GM23338 (cell line): ENCODE data around the gene CPLX3. TPM values are rescaled to one million over a fixed set of nuclear protein-coding genes. Genes with fewer than 3 reads are reported as not detected.

Experiments
- ATAC-seq: fragments of 200-7000 bp; cut with Tn5 transposase; 3 replicates; pipeline ENCODE4 v1.9.1; 2020
- DNase-seq: peaks from one replicate; pipeline ENCODE4 v3.0.0-alpha.2; 2015; ENCODE audit warnings: low spot score
- H2AFZ ChIP-seq: fragments of 200-600 bp; sonication (generic); 2 replicates; pipeline ENCODE4 v1.8.0; 2016; ENCODE audit warnings: antibody characterized with exemption, mild to moderate bottlenecking, moderate library complexity
- H3F3A ChIP-seq: fragments of 200-600 bp; sonication (generic); replicated peaks from 2 replicates; pipeline ENCODE4 v1.8.0; 2017; ENCODE audit warnings: antibody characterized with exemption, mixed run types, low read depth
- H3K27ac ChIP-seq: fragments of 200-600 bp; sonication (generic); 2 replicates; pipeline ENCODE4 v1.6.1; 2016; ENCODE audit warnings: low read depth
- H3K27me3 ChIP-seq: fragments of 200-600 bp; sonication (generic); 2 replicates; pipeline ENCODE4 v1.8.0; 2016; ENCODE audit warnings: mild to moderate bottlenecking, mixed run types, moderate library complexity; ENCODE audit not compliant: insufficient read depth
- H3K36me3 ChIP-seq: fragments of 200-600 bp; sonication (generic); 2 replicates; pipeline ENCODE4 v1.8.0; 2016; ENCODE audit warnings: mild to moderate bottlenecking; ENCODE audit not compliant: insufficient read depth
- H3K4me1 ChIP-seq: fragments of 200-600 bp; sonication (generic); 2 replicates; pipeline ENCODE4 v1.8.0; 2016; ENCODE audit warnings: mild to moderate bottlenecking, moderate library complexity; ENCODE audit not compliant: insufficient read depth
- H3K4me2 ChIP-seq: fragments of 200-600 bp; sonication (generic); 2 replicates; pipeline ENCODE4 v1.7.1; 2017; ENCODE audit warnings: mixed run types
- H3K4me3 ChIP-seq: fragments of 200-600 bp; sonication (generic); 2 replicates; pipeline ENCODE4 v1.6.1; 2016; ENCODE audit warnings: mixed run types
- H3K79me2 ChIP-seq: fragments of 200-600 bp; sonication (generic); replicated peaks from 2 replicates; pipeline ENCODE4 v1.8.0; 2017; ENCODE audit warnings: mild to moderate bottlenecking; ENCODE audit not compliant: insufficient read depth
- H3K9me2 ChIP-seq: fragments of 200-600 bp; sonication (generic); 2 replicates; pipeline ENCODE4 v1.8.0; 2017; ENCODE audit not compliant: insufficient read depth
- H4K20me1 ChIP-seq: fragments of 200-600 bp; sonication (generic); replicated peaks from 2 replicates; pipeline ENCODE4 v1.8.0; 2017; ENCODE audit warnings: mild to moderate bottlenecking; ENCODE audit not compliant: insufficient read depth
- H3K27ac Mint-ChIP-seq: 2 replicates; pipeline ENCODE4 v1.8.0; 2020; ENCODE audit warnings: inconsistent platforms, mild to moderate bottlenecking, moderate library complexity, mixed read lengths
- H3K27me3 Mint-ChIP-seq: 3 replicates; pipeline ENCODE4 v1.8.0; 2022; ENCODE audit warnings: low read depth, mild to moderate bottlenecking, moderate library complexity, mixed read lengths, inconsistent platforms; ENCODE audit not compliant: insufficient read depth, poor library complexity
- H3K36me3 Mint-ChIP-seq: 3 replicates; pipeline ENCODE4 v1.8.0; 2021; ENCODE audit warnings: low read depth, mild to moderate bottlenecking, inconsistent platforms, moderate library complexity, mixed read lengths
- H3K4me1 Mint-ChIP-seq: 3 replicates; pipeline ENCODE4 v1.8.0; 2020; ENCODE audit warnings: mild to moderate bottlenecking, inconsistent platforms, mixed read lengths
- H3K4me3 Mint-ChIP-seq: 3 replicates; pipeline ENCODE4 v1.8.0; 2021; ENCODE audit warnings: moderate library complexity, mild to moderate bottlenecking, inconsistent platforms, mixed read lengths
- H3K9me3 Mint-ChIP-seq: 3 replicates; pipeline ENCODE4 v1.8.0; 2020; ENCODE audit warnings: moderate library complexity, mild to moderate bottlenecking, inconsistent platforms, mixed read lengths
- CREB1 ChIP-seq: fragments of 250-450 bp; sonication (Bioruptor Pico); IDR thresholded peaks from 2 replicates; pipeline ENCODE4 v1.5.0; 2020; ENCODE audit warnings: low read depth, mild to moderate bottlenecking, moderate library complexity
- CTCF ChIP-seq, 2 experiments: fragments of 200-600 bp in 1 of 2; sonication (generic) in 1 of 2; conservative IDR thresholded peaks; 2 replicates each; pipeline versions ENCODE4 v1.5.1 to v1.6.1; 2016 to 2017; ENCODE audit warnings: antibody characterized with exemption in 2 of 2, low read depth in 2 of 2, mild to moderate bottlenecking in 2 of 2, moderate library complexity in 1 of 2
- ETS1 ChIP-seq: IDR thresholded peaks from 2 replicates; pipeline ENCODE4 v1.6.1; 2016; ENCODE audit warnings: antibody characterized with exemption
- EZH2 ChIP-seq: fragments of 200-600 bp; sonication (generic); IDR thresholded peaks from one replicate; pipeline ENCODE4 v1.8.0; 2017; ENCODE audit warnings: antibody characterized with exemption, mild to moderate bottlenecking, low read depth; ENCODE audit not compliant: unreplicated experiment
- EZH2phosphoT487 ChIP-seq: fragments of 200-600 bp; sonication (generic); IDR thresholded peaks from one replicate; pipeline ENCODE4 v1.8.1; 2018; ENCODE audit warnings: antibody characterized with exemption; ENCODE audit not compliant: unreplicated experiment
- JUNB ChIP-seq: IDR thresholded peaks from one replicate; pipeline ENCODE4 v1.6.1; 2016; ENCODE audit warnings: antibody characterized with exemption; ENCODE audit not compliant: unreplicated experiment
- NANOG ChIP-seq: IDR thresholded peaks from 2 replicates; pipeline ENCODE4 v1.6.1; 2016; ENCODE audit warnings: antibody characterized with exemption, borderline replicate concordance
- POLR2AphosphoS5 ChIP-seq: IDR thresholded peaks from 2 replicates; pipeline ENCODE4 v1.6.1; 2016; ENCODE audit warnings: antibody characterized with exemption, low read depth
- REST ChIP-seq: IDR thresholded peaks from one replicate; pipeline ENCODE4 v1.6.1; 2018; ENCODE audit warnings: antibody characterized with exemption; ENCODE audit not compliant: unreplicated experiment
- STAT1 ChIP-seq: IDR thresholded peaks from one replicate; pipeline ENCODE4 v1.6.1; 2016; ENCODE audit warnings: antibody characterized with exemption; ENCODE audit not compliant: unreplicated experiment
- ZNF114 ChIP-seq: fragments of 250-450 bp; sonication (Bioruptor Pico); IDR thresholded peaks from 2 replicates; pipeline ENCODE4 v1.5.0; 2020; ENCODE audit warnings: mild to moderate bottlenecking, moderate library complexity
- ZNF331 ChIP-seq: fragments of 250-450 bp; sonication (Bioruptor Pico); IDR thresholded peaks from 2 replicates; pipeline ENCODE4 v1.5.0; 2020; ENCODE audit warnings: low read depth, mild to moderate bottlenecking, moderate library complexity
- polyA plus RNA-seq: library from polyadenylated mRNA; unstranded; fragments of >200 nt; fragmentation: Nextera tagmentation; extraction: Ambion mirVana; gene quantifications from 2 replicates; pipeline ENCODE4 v1.2.1, GENCODE V29; 2016
- total RNA-seq: library from RNA; depleted of rRNA; stranded (reverse); fragments of >200 nt; shearing (Covaris generic); gene quantifications from 2 replicates; pipeline ENCODE4 v1.2.3, GENCODE V29; 2014
- TF ChIP-seq, protein P1 (sequence below): fragments of 250-450 bp; sonication (Bioruptor Pico); IDR thresholded peaks from 2 replicates; pipeline ENCODE4 v1.5.0; 2020; ENCODE audit warnings: mild to moderate bottlenecking, moderate library complexity

CPLX3 gene
- total and polyA plus RNA-seq, 2 experiments from 2014 or later, result 0.66 TPM; not detected in 1

DNA sequence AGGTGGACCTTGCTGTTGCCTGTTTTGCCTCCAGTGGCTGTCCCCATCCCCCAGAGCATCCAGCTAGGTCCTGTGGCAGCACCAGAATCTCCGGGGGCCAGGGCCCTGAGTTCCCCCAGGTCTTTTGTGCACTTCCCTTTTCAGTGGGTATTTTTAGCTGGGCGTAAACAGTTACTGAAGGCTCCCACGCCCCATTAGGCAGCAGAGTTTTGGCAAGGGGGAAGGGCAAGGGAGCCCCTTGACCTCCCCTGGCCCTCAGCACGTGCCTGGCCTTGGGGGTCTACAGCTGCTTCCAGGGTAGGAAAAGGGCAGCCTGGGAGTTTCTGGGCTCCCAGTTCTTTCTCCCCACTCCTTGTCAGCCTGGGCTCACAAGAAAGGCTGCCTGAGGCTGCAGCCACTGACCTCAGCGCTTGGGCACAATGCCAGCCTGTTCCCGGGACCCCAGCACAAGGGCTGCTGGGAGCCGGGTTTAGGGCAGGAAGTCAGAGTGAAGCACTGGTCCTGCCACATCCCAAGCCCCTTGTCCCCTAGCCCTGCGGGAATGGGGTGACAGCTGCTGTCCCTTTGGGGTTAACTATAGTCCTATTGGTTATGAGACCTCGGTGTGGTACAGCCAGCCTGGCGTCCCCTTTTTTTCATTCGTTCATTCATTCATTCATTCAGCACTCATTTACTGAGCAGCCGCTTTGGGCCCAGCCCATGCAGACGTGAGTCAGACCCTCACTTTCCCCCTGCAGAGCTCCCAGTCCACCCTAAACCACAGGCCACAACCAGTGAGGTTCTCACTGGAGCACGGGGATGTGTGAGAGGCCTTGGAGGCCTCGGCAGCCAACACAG lies 36.1 kb upstream of the CPLX3 start:
- Histone ChIP-seq H3K4me3 (no peak overlapping the region), H4K20me1 (peaks cover 52% of the 10 kb centered on the region), H3K9me2 (no peaks in the 10 kb centered on the region), H3K4me2 (no peak overlapping the region), H3K27me3 (no peaks in the 10 kb centered on the region), H3K79me2 (peaks cover 16% of the 10 kb centered on the region), H3K27ac (no peak overlapping the region), H3F3A (peaks cover 7% of the 10 kb centered on the region), H2AFZ (no peak overlapping the region), H3K36me3 (no peaks in the 10 kb centered on the region), H3K4me1 (peaks cover 25% of the 10 kb centered on the region)
- TF ChIP-seq CTCF (conservative IDR thresholded peaks at IDR 0.05; ENCODE audit: low read depth in 2 of 2) (no peak), NANOG (no peak), REST (no peak), EZH2 (no peak), POLR2AphosphoS5 (no peak), CREB1 (CRISPR knock-in tag) (no peak), ETS1 (no peak), EZH2phosphoT487 (no peak), JUNB (no peak), STAT1 (no peak), ZNF114 (CRISPR knock-in tag) (no peak), ZNF331 (CRISPR knock-in tag) (no peak)
- TF ChIP-seq, protein P1, sequence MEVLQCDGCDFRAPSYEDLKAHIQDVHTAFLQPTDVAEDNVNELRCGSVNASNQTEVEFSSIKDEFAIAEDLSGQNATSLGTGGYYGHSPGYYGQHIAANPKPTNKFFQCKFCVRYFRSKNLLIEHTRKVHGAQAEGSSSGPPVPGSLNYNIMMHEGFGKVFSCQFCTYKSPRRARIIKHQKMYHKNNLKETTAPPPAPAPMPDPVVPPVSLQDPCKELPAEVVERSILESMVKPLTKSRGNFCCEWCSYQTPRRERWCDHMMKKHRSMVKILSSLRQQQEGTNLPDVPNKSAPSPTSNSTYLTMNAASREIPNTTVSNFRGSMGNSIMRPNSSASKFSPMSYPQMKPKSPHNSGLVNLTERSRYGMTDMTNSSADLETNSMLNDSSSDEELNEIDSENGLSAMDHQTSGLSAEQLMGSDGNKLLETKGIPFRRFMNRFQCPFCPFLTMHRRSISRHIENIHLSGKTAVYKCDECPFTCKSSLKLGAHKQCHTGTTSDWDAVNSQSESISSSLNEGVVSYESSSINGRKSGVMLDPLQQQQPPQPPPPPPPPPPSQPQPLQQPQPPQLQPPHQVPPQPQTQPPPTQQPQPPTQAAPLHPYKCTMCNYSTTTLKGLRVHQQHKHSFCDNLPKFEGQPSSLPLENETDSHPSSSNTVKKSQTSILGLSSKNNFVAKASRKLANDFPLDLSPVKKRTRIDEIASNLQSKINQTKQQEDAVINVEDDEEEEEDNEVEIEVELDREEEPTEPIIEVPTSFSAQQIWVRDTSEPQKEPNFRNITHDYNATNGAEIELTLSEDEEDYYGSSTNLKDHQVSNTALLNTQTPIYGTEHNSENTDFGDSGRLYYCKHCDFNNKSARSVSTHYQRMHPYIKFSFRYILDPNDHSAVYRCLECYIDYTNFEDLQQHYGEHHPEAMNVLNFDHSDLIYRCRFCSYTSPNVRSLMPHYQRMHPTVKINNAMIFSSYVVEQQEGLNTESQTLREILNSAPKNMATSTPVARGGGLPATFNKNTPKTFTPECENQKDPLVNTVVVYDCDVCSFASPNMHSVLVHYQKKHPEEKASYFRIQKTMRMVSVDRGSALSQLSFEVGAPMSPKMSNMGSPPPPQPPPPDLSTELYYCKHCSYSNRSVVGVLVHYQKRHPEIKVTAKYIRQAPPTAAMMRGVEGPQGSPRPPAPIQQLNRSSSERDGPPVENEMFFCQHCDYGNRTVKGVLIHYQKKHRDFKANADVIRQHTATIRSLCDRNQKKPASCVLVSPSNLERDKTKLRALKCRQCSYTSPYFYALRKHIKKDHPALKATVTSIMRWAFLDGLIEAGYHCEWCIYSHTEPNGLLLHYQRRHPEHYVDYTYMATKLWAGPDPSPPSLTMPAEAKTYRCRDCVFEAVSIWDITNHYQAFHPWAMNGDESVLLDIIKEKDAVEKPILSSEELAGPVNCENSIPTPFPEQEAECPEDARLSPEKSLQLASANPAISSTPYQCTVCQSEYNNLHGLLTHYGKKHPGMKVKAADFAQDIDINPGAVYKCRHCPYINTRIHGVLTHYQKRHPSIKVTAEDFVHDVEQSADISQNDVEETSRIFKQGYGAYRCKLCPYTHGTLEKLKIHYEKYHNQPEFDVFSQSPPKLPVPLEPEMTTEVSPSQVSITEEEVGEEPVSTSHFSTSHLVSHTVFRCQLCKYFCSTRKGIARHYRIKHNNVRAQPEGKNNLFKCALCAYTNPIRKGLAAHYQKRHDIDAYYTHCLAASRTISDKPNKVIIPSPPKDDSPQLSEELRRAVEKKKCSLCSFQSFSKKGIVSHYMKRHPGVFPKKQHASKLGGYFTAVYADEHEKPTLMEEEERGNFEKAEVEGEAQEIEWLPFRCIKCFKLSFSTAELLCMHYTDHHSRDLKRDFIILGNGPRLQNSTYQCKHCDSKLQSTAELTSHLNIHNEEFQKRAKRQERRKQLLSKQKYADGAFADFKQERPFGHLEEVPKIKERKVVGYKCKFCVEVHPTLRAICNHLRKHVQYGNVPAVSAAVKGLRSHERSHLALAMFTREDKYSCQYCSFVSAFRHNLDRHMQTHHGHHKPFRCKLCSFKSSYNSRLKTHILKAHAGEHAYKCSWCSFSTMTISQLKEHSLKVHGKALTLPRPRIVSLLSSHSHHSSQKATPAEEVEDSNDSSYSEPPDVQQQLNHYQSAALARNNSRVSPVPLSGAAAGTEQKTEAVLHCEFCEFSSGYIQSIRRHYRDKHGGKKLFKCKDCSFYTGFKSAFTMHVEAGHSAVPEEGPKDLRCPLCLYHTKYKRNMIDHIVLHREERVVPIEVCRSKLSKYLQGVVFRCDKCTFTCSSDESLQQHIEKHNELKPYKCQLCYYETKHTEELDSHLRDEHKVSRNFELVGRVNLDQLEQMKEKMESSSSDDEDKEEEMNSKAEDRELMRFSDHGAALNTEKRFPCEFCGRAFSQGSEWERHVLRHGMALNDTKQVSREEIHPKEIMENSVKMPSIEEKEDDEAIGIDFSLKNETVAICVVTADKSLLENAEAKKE, result no peak
- ATAC-seq, result no peak
- no peak overlapping the region for H3K4me3 Mint-ChIP-seq
- no peak overlapping the region for H3K27ac Mint-ChIP-seq
- no peaks in the 10 kb centered on the region for H3K9me3 Mint-ChIP-seq
- peaks cover 31% of the 10 kb centered on the region for H3K4me1 Mint-ChIP-seq
- peaks cover 21% of the 10 kb centered on the region for H3K27me3 Mint-ChIP-seq
- H3K36me3 Mint-ChIP-seq, result no peaks in the 10 kb centered on the region
- DNase-seq, result no peak
